Prostate gland (tissue), 2 donors: Measurements from ENCODE around the gene FGF12. TPM values are rescaled to one million over a fixed set of nuclear protein-coding genes. Genes with fewer than 3 reads are reported as not detected.

ENCODE experiments used
- DNase-seq: peaks from one replicate; pipeline ENCODE4 v3.0.0-alpha.2; 2019; ENCODE audit warnings: low spot score
- H3K27ac ChIP-seq, 2 donors: fragments of 200-600 bp; sonication (generic); 2 replicates each; pipeline ENCODE4 v1.5.1; 2017 to 2019
- H3K27me3 ChIP-seq: fragments of 200-600 bp; sonication (generic); replicated peaks from 2 replicates; pipeline ENCODE4 v1.5.1; 2019; ENCODE audit not compliant: insufficient read depth
- H3K36me3 ChIP-seq, 2 donors: fragments of 200-600 bp; sonication (generic); 1 replicate in 1 of 2; 2 replicates in 1 of 2; pipeline versions ENCODE4 v1.5.1 to v1.8.1; 2017 to 2019
- H3K4me1 ChIP-seq: fragments of 200-600 bp; sonication (generic); replicated peaks from 2 replicates; pipeline ENCODE4 v1.5.1; 2019
- H3K4me3 ChIP-seq, 2 donors: fragments of 200-600 bp; sonication (generic); 2 replicates each; pipeline ENCODE4 v1.5.1; 2017 to 2019
- H3K9me3 ChIP-seq: fragments of 200-600 bp; sonication (generic); 2 replicates; pipeline ENCODE4 v1.5.1; 2017
- POLR2A ChIP-seq: fragments of 450-650 bp; IDR thresholded peaks from one replicate; pipeline ENCODE4 v1.6.1; 2016; ENCODE audit warnings: antibody characterized with exemption, mild to moderate bottlenecking
- POLR2AphosphoS5 ChIP-seq: sonication (generic); formaldehyde crosslinking; IDR thresholded peaks from one replicate; pipeline ENCODE4 v1.6.1; 2017; ENCODE audit warnings: antibody characterized with exemption
- WGBS: methylation state at CpG from one replicate; pipeline ENCODE4 v1.1.5; 2018; 5-methylcytosine and 5-hydroxymethylcytosine counted together
- intact Hi-C: fragments of 100-400 bp; cut with DNase I; formaldehyde crosslinking; loops from one replicate; pipeline ENCODE4 v1.14.2; 2022
- total RNA-seq, 2 donors: library from RNA; depleted of rRNA; stranded (reverse); fragments of >200 nt; gene quantifications; one replicate each; pipeline ENCODE4 v1.1.0, GENCODE V29; 2016
- TF ChIP-seq, protein P1 (sequence below), 4 experiments: fragments of 200-600 bp in 2 of 4; fragments of 450-650 bp in 2 of 4; sonication (generic) in 2 of 4; IDR thresholded peaks; 1 replicate in 3 of 4; 2 replicates in 1 of 4; pipeline ENCODE4 v1.5.1; 2016 to 2019; ENCODE audit warnings: antibody characterized with exemption in 4 of 4, mild to moderate bottlenecking in 2 of 4, moderate library complexity in 2 of 4

Gene FGF12
- total RNA-seq, 2 donors from 2014 or later: 2.4 to 5.7 TPM

DNA sequence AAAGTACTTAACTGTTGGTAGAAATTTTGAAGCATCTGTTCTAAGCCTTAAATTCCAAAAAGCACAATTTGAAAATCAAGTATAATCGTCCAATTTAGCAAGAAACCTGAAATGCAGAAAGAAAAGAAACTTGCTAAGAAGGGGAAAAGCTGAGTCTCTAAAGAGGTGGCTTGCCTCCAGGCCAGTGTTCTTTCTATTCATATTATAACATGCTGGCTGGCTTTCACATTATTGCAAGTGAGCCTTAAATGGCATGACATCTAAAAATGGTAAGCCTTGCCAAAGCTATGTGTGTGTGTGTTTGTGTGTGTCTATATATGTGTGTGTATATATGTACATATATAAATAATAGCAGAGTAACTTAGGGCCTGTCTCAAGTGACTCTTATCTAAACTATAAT is 89.5 kb downstream of the FGF12 start:
- H3K4me1 ChIP-seq: no peaks in the 10 kb centered on the region
- no peak overlapping the region for H3K4me3 ChIP-seq
- no peaks in the 10 kb centered on the region for H3K36me3 ChIP-seq
- TF ChIP-seq POLR2AphosphoS5 (no peak), POLR2A (no peak)
- TF ChIP-seq, protein P1, sequence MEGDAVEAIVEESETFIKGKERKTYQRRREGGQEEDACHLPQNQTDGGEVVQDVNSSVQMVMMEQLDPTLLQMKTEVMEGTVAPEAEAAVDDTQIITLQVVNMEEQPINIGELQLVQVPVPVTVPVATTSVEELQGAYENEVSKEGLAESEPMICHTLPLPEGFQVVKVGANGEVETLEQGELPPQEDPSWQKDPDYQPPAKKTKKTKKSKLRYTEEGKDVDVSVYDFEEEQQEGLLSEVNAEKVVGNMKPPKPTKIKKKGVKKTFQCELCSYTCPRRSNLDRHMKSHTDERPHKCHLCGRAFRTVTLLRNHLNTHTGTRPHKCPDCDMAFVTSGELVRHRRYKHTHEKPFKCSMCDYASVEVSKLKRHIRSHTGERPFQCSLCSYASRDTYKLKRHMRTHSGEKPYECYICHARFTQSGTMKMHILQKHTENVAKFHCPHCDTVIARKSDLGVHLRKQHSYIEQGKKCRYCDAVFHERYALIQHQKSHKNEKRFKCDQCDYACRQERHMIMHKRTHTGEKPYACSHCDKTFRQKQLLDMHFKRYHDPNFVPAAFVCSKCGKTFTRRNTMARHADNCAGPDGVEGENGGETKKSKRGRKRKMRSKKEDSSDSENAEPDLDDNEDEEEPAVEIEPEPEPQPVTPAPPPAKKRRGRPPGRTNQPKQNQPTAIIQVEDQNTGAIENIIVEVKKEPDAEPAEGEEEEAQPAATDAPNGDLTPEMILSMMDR (IDR thresholded peaks at IDR 0.05): no peak
- 20% methylated on average over 1 of the region's 1 CpG for WGBS
- DNase-seq: no peak
- H3K9me3 ChIP-seq: no peaks in the 10 kb centered on the region
- H3K27me3 ChIP-seq: no peaks in the 10 kb centered on the region
- no peak overlapping the region for H3K27ac ChIP-seq
- intact Hi-C loops: no loop called here

DNA sequence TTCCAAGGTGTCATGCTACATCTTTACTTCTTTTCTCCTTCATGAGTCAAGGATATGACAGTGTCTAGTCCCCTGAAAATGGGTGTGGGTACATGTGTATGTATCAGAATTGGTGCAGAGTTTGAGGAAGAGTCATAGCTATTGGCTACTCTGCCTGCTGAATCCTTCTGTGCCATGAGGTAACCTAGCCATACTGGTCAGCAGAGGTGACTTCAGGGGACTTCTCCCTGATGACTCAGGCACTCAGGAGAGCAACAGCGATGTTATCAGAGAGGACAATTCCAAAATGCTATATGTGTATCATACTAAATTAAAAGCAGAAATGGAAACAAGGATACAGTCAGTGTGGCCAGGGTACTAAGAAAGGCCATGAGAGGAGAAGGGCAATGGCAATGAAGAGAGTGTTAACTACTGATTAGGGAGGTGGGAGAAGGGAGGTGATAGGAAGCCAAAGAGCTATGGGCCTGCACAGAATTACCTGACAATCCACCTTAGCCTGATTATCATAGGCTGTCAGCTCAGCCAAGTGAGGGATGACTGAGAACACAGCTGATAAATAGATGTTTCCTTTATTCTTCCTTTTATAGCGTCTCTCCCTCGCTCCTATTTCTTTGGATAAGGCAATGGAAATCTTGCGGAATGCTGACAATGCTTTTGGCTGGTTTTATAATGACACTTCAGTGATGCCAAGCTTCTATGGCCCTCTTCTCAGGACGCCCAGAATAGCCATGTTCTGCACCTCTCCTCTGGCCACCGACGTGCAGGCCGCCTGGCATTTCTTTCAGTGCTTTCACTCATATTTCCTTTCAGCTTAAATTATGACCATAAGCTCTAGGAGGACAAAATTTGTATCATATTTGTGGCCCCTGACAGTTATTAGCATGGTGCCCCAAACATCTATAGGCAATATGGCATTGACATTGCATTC is 90.6 kb downstream of the FGF12 start:
- TF ChIP-seq POLR2A (no peak), POLR2AphosphoS5 (no peak)
- TF ChIP-seq, protein P1 (IDR thresholded peaks at IDR 0.05): no peak
- no peaks in the 10 kb centered on the region for H3K9me3 ChIP-seq
- intact Hi-C loops: no loop called here
- H3K27me3 ChIP-seq: no peaks in the 10 kb centered on the region
- no peak overlapping the region for H3K27ac ChIP-seq
- H3K4me1 ChIP-seq: no peaks in the 10 kb centered on the region
- no peak for DNase-seq
- no peaks in the 10 kb centered on the region for H3K36me3 ChIP-seq
- H3K4me3 ChIP-seq: no peak overlapping the region
- WGBS: 87% methylated on average over 8 of the region's 8 CpGs

DNA sequence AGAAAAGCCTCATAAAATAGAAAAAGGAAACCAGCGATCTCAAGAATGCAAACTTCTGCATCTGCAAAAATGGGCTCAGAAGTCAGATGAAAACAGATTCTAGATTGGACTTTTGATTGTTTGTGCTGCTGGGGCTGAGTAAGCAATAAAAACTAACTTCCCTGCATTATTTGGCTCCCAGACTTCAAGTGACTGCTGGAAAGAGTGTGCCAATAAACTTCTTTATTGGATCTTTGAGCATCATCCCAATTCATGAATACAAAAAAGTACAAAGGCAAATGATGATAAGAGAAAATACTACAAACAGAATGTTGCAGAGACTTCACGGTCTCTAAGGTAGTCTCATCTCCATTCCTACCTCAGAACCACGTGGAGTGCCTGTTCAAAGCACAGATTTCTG is 97.9 kb downstream of the FGF12 start:
- TF ChIP-seq, protein P1 (IDR thresholded peaks at IDR 0.05): no peak
- no peak for TF ChIP-seq POLR2A
- peak; percentile 82 for TF ChIP-seq POLR2AphosphoS5
- Histone ChIP-seq H3K27me3 (no peaks in the 10 kb centered on the region), H3K27ac (no peak overlapping the region), H3K9me3 (no peaks in the 10 kb centered on the region), H3K4me3 (no peak overlapping the region), H3K36me3 (no peaks in the 10 kb centered on the region), H3K4me1 (no peaks in the 10 kb centered on the region)
- DNase-seq: peak; percentile 20
- WGBS: 29% methylated on average over 3 of the region's 3 CpGs
- intact Hi-C loops: no loop called here

DNA sequence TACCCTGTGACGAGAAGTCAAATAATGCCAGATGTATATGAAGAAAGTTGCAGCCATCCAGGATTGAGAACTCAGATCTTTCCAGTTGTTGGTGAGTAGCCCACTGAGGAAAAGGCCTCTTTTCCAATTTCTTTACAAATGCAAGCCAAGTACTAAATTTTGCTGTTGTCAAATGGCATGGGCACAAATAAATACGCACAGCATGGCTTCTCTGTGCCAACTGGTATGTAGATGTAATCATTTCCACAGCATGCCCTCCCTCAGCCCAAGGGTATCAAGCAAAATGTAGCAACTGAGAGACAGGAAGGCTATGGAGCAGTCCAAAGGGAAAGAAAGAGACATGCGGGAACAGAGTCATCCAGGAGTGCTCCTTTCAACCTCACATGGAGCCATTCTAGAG is 105.4 kb downstream of the FGF12 start:
- H3K9me3 ChIP-seq: no peaks in the 10 kb centered on the region
- intact Hi-C loops: no loop called here
- H3K36me3 ChIP-seq: no peaks in the 10 kb centered on the region
- no peak for TF ChIP-seq POLR2AphosphoS5
- TF ChIP-seq POLR2A: no peak
- TF ChIP-seq, protein P1 (IDR thresholded peaks at IDR 0.05): no peak
- H3K27ac ChIP-seq: no peak overlapping the region
- H3K4me3 ChIP-seq: no peak overlapping the region
- no peak for DNase-seq
- WGBS: 88% methylated on average over 3 of the region's 3 CpGs
- no peaks in the 10 kb centered on the region for H3K27me3 ChIP-seq
- H3K4me1 ChIP-seq: no peaks in the 10 kb centered on the region

DNA sequence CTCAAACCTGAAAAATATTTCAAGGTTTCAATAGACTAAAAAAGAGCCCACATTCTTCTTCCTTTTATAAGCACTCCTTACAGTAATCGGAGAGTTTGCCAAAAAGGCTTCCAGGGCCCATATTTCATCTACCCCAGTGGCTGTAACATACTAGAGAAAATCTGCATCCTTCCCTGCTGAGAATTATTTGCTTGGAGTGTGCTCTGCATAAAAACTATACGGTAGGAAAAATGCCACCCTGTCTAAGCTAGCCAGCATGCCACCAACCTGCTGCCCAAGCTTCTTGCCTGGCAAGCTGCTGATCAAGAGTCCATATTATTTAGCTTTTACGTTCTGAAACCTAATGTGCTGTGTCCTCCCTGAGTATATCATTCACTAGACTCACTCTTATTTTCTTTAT is 107.1 kb downstream of the FGF12 start:
- no peaks in the 10 kb centered on the region for H3K27me3 ChIP-seq
- H3K4me1 ChIP-seq: peaks cover 4% of the 10 kb centered on the region
- no peak overlapping the region for H3K27ac ChIP-seq
- H3K9me3 ChIP-seq: no peaks in the 10 kb centered on the region
- WGBS: 48% methylated on average over 3 of the region's 3 CpGs
- TF ChIP-seq, protein P1 (IDR thresholded peaks at IDR 0.05): no peak
- TF ChIP-seq POLR2AphosphoS5: no peak
- TF ChIP-seq POLR2A: no peak
- no peaks in the 10 kb centered on the region for H3K36me3 ChIP-seq
- no peak overlapping the region for H3K4me3 ChIP-seq
- intact Hi-C loops: no loop called here
- no peak for DNase-seq
